ENCODE data around the gene GPR161.

DNA sequence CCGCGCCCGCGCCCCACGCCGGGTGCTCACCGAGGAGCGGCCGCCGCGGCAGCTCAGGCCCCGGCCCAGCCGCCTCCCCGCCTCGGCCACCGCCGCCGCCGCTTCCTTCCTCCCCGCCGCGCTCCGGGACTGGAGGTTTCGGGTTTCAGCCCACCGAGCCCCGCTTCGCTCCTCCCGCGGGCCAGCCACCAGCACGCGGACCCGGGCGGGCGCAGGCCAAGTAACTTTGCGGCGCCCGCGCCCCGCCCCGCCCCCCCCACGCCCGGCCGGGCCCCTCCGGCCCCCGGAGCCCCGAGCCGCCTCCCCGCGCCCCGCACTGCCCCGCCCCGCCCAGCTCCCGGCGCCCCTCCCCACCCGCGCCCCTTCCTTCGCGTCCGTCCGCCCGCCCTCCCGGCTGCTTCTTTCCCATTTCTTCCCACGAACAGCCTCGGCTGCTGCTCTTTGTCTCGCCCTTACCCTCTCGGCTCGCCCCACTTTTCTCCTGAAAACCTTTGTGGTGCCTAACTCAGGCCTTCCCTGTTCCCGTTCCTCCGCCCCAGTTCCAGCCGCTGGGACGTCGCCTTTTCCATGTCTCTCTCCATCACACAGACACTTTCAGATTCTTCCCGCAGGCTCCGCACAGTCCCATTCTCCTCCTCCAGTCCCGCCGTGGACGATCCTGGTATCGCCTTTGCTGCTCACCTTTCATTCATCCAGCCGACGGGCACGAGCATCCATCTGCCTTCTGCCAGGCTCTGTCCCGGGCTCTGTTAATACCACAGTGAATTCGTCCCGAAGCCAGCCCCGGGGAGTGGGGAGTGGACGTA is at the start of gene GPR161:
- TF ChIP-seq, protein P1, sequence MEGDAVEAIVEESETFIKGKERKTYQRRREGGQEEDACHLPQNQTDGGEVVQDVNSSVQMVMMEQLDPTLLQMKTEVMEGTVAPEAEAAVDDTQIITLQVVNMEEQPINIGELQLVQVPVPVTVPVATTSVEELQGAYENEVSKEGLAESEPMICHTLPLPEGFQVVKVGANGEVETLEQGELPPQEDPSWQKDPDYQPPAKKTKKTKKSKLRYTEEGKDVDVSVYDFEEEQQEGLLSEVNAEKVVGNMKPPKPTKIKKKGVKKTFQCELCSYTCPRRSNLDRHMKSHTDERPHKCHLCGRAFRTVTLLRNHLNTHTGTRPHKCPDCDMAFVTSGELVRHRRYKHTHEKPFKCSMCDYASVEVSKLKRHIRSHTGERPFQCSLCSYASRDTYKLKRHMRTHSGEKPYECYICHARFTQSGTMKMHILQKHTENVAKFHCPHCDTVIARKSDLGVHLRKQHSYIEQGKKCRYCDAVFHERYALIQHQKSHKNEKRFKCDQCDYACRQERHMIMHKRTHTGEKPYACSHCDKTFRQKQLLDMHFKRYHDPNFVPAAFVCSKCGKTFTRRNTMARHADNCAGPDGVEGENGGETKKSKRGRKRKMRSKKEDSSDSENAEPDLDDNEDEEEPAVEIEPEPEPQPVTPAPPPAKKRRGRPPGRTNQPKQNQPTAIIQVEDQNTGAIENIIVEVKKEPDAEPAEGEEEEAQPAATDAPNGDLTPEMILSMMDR (IDR thresholded peaks at IDR 0.05; ENCODE audit: low read depth, low read length) = no peak
- TF ChIP-seq EZH2phosphoT487 (IDR thresholded peaks at IDR 0.05; ENCODE audit: low read depth) = no peak

Data from OCI-LY3 (cell line).